NCI-H146 treated with DMSO at 0.1 percent for 48 hours (cell line): Measurements from ENCODE around the gene MATCAP1.

Experiments
- DNase-seq: peaks from one replicate; lab custom pipeline; 2025; ENCODE audit not compliant: unreplicated experiment; lab: John Stamatoyannopoulos, UW

MATCAP1 gene

GRCh38 chr16:67191995-67192681, 8.4 kb upstream of the MATCAP1 start, which contains the start of gene E2F4:
Gene E2F4 (plus strand): TSS chr16:67192155. CDS start chr16:67192228, 73 bp downstream.
- DNase-seq, result peak; percentile 51

- no peak for DNase-seq
These were observed 7.7 kb upstream of the MATCAP1 start for GRCh38 chr16:67191411-67191994.

- no peak for DNase-seq
These were observed 7.0 kb upstream of the MATCAP1 start for GRCh38 chr16:67190448-67191399.

- no peak for DNase-seq
These were observed 6.3 kb upstream of the MATCAP1 start, which contains the start of gene EXOC3L1 for GRCh38 chr16:67190041-67190440. Gene EXOC3L1 (minus strand): TSS chr16:67190136. CDS start chr16:67189676, 460 bp downstream.

- DNase-seq, result no peak
These were observed 5.0 kb upstream of the MATCAP1 start for GRCh38 chr16:67188798-67189197.

- DNase-seq, result no peak
These were observed 4.6 kb upstream of the MATCAP1 start for GRCh38 chr16:67188323-67188722.

GRCh38 chr16:67187175-67187890, 3.6 kb upstream of the MATCAP1 start:
- DNase-seq, result no peak

GRCh38 chr16:67186550-67186950, 2.8 kb upstream of the MATCAP1 start:
- no peak for DNase-seq

GRCh38 chr16:67185651-67186134, 1.9 kb upstream of the MATCAP1 start:
- DNase-seq, result no peak

- DNase-seq, result peak; percentile 18
These were observed 1.4 kb upstream of the MATCAP1 start for GRCh38 chr16:67184995-67185650.

GRCh38 chr16:67184453-67184994, 761 bp upstream of the MATCAP1 start:
- no peak for DNase-seq

GRCh38 chr16:67183284-67183626, 508 bp downstream of the MATCAP1 start:
- no peak for DNase-seq

- DNase-seq, result no peak
These were observed 1.5 kb downstream of the MATCAP1 start for GRCh38 chr16:67182288-67182687.

- no peak for DNase-seq
These were observed 2.4 kb downstream of the MATCAP1 start for GRCh38 chr16:67181346-67181745.

- DNase-seq, result no peak
These were observed 3.6 kb downstream of the MATCAP1 start for GRCh38 chr16:67180166-67180565.

GRCh38 chr16:67179421-67180080, 4.2 kb downstream of the MATCAP1 start:
- DNase-seq, result no peak

GRCh38 chr16:67177743-67178699, 5.7 kb downstream of the MATCAP1 start:
- DNase-seq, result peak; percentile 78

- no peak for DNase-seq
These were observed 7.1 kb downstream of the MATCAP1 start for GRCh38 chr16:67176662-67177061.
